GM12864 (cell line): ENCODE data around the gene VAPB.

Source experiments
- DNase-seq: peaks from one replicate; pipeline ENCODE4 v3.0.0-alpha.2; 2011; ENCODE audit warnings: low read depth
- H3K4me3 ChIP-seq: 2 replicates; pipeline ENCODE4 v1.5.1; 2011; ENCODE audit warnings: mild to moderate bottlenecking, low read depth, low read length, control low read depth
- CTCF ChIP-seq: IDR thresholded peaks from 2 replicates; pipeline ENCODE4 v1.5.1; 2011; ENCODE audit warnings: low read depth, mild to moderate bottlenecking, moderate library complexity, low read length, control low read depth, inconsistent platforms; ENCODE audit errors: missing control alignments

The VAPB gene

GRCh38 chr20:58472273-58473018 lies 83.4 kb downstream of the VAPB start:
- no peak for DNase-seq
- no peak overlapping the region for H3K4me3 ChIP-seq
- no peak for TF ChIP-seq CTCF

DNA sequence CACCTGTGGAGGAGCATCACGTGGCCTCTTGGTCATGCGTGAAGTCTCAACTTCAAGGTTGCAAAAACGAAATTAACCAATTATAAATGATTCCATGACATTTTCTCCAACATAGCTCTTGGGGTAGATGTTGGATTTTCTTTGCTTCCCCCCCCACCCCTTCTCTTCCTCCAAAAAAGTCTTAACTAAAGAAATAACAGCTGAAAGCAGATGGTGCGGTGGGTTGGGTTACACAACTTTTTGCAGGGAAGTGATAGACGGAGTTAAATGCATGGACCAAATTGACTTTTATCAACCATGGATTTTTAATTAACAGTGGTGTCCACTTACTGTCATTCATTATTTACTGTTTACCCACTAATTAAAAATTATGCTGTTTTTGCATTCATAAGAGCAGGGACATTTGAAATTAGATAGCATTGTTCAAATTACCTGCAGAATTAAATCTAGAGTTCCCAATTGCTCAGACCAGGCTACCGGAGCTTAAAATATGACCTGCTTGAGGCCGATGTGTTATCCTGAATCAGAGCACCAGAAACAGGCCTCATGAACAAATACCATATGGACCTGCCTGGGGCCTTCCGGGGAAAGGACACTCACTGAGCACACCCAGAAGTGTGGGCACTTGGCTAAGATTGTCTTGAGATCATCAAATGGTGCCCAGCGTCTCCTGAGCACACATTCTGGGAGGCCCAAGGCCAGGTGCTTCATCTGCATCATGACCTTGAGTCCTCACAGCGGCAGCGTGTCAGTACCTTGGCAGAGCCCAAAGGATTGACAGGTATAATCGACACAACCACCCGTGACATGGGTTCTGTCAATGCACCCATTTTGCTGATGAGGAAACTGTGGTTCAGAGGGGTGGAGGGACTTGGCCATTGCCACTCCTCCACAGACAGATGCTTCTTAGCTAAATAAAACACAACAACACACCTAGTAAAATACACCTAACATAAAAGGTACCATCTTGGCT lies 84.7 kb downstream of the VAPB start:
- no peak for TF ChIP-seq CTCF
- no peak overlapping the region for H3K4me3 ChIP-seq
- DNase-seq: no peak

- no peak overlapping the region for H3K4me3 ChIP-seq
- DNase-seq: no peak
- TF ChIP-seq CTCF: no peak
Measured at GRCh38 chr20:58475466-58475865, 86.4 kb downstream of the VAPB start.

DNA sequence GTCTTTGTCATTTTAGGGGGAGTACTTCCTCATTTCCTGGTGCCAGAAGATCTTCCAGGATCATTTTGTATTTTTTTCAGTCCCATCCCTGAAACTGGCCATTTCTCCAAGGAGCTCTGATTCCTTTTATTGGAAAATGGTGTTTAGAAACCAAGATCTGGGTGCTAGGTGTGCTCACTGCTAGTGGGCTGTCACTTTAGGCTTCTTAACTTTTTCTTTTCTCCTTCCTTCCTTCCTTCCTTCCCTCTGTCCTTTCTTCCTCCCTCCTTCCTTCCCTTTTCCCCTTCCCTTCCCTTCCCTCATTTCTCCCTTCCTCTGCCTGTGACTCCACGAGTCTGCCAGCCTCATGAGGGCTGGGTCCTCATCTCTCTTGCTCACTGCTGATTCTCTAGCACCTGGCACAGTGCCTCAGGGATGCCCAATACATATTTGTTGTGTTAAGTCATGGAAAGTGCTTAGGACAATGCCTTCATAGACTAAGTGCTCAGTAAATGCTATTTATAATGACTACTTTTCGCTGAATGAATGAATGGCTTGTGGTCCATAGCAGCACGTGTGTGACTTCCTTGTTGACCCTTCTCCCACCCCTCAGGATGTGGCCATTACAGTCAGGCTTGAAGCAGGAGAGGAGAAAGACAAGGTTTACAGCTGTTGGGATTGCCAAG lies 89.2 kb downstream of the VAPB start:
- no peak for TF ChIP-seq CTCF
- no peak for DNase-seq
- H3K4me3 ChIP-seq: no peak overlapping the region

DNA sequence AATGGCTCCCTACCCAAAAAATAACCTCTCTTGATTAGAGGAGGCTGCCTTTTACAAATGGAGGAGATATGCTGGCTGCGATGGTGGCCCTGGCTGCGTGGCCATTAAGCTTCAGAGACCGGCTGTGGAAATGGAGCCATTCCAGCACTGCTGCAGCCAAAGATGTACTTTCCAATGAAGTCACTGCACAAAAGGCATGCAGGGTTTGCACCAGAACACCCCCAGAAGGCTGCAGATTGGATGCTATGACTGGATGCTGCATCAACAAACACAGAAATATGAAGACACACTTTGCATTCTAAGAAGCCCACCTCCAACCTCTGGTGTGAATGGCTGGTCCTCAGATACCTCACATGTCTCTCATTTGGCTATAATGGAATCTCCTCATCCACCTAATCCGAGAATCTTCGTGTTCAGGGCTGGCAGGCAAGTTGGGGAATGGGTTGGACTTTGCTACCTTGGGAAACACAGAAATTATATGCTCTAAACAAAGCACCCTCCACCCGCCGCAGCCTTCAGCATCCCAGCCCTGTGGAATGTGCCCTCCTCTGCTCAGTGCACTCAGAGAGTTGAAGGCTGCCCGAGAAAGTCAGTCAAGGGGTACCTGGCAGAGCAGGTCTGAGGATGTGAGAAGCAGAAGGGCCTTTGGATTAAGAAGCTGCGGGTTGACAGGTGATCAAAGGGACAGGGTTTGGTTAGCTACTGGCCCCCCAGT lies 90.9 kb downstream of the VAPB start:
- H3K4me3 ChIP-seq: no peak overlapping the region
- TF ChIP-seq CTCF: no peak
- DNase-seq: no peak

DNA sequence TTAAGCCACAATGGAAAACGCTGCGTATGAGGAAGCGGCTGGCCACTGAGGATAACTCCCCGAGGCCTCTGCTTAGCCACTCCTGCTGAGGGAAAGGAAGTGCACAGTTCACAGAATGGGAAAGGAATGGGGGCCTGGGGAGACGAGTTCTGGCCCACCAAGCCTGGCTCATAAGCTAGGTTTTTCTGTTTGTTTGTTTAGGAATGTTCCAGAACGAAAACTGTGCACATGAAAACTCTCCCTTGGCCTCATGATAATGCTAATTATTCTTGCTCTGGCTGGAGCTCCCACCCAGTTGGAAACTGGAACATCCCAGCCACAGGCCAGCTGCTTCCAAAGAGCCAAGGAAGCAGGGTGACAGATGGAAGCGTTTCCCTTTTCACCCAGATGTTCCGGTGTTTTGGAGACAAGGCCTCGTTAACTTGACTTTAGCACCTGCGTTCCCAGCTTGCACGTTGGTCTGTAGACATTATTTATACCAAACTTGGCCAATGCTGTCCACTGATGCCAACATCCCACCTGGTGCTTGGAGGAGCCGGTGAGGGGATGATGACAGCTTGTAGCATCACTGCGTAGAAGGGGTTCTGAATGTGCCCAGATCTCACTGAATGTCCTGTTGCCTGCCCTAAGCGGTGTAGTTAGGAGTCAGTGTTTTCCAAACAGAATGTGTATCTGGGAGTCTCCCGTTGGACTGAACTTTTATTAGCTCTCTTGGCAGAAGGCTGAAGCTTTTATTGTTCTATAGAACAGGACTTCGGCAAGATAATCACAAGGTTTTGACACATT lies 91.7 kb downstream of the VAPB start:
- DNase-seq: no peak
- TF ChIP-seq CTCF: no peak
- no peak overlapping the region for H3K4me3 ChIP-seq
